Activated naive CD4-positive, alpha-beta T cell treated with anti-CD3 and anti-CD28 coated beads, Interleukin-2, amount 10 ng/mL, durations not matched to agents 7 days and 5 days (primary cell): ENCODE data around the gene IMMP2L.

ENCODE experiments used
- CTCF ChIA-PET: fragments of 350-600 bp; sonication (Branson Sonifier 250); formaldehyde crosslinking; loops from one replicate; lab custom pipeline; 2021; ENCODE audit warnings: antibody characterized with exemption; lab: Charles Lee
- DNase-seq: peaks from one replicate; pipeline ENCODE4 v3.0.0-alpha.2; 2020
- H3K27ac Mint-ChIP-seq: one replicate; pipeline ENCODE4 v1.8.0; 2021; ENCODE audit warnings: mild to moderate bottlenecking, moderate library complexity, mixed read lengths
- H3K27me3 Mint-ChIP-seq: one replicate; pipeline ENCODE4 v1.8.0; 2021; ENCODE audit warnings: mild to moderate bottlenecking, mixed read lengths
- H3K36me3 Mint-ChIP-seq: one replicate; pipeline ENCODE4 v1.8.0; 2021; ENCODE audit warnings: mixed read lengths
- H3K4me1 Mint-ChIP-seq: one replicate; pipeline ENCODE4 v1.8.0; 2021; ENCODE audit warnings: mixed read lengths
- H3K4me3 Mint-ChIP-seq: one replicate; pipeline ENCODE4 v1.8.0; 2021; ENCODE audit warnings: mild to moderate bottlenecking, moderate library complexity, mixed read lengths
- H3K9me3 Mint-ChIP-seq: one replicate; pipeline ENCODE4 v1.8.0; 2021; ENCODE audit warnings: mixed read lengths

The IMMP2L gene

DNA sequence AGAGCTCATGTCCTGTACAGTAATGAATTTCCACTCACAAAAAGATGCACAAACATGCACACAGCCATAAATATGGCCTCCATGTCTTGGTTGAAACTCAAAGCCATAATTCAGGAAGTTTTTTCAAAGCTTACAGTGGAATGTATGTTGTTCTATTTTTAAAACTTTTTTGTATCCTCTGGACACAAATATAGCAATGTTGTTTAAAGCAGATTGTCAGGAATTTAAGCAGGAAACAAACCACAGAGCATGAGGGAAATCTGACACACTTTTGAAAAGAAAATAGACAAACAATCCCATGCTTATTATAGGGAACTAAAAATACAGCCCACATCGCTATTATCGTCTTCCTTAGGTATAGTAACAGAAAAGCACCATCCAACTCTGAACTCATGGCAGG is 449.9 kb downstream of the IMMP2L start:
- CTCF ChIA-PET: interaction anchor here (2.7 kb wide), 1 partner anchor 14 kb away, joined by 8 read pairs; no protein-coding TSS in a partner anchor
- Mint-ChIP-seq H3K4me1 (peaks cover 47% of the 10 kb centered on the region), H3K4me3 (no peak overlapping the region), H3K9me3 (no peaks in the 10 kb centered on the region), H3K36me3 (peaks cover 68% of the 10 kb centered on the region), H3K27me3 (no peaks in the 10 kb centered on the region), H3K27ac (no peak overlapping the region)
- no peak for DNase-seq

DNA sequence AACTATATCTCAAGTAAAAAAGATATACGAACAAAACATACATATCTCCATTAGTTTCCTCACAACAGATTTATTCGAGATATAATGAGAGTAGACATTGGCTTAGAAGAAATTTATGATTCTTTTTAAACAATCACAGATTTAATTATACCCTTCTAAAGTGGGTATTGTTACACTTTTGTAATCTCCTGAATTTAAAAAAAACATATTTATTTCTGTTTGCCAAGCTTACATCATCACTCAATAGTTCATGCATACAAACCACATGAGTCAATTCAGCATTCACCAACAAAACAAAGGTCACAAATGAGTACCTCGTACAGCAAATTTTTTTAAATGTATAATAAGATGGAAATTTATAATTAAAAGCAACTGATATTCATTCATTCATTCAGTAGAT is 453.8 kb downstream of the IMMP2L start:
- peaks cover 71% of the 10 kb centered on the region for H3K36me3 Mint-ChIP-seq
- no peak overlapping the region for H3K4me3 Mint-ChIP-seq
- no peaks in the 10 kb centered on the region for H3K27me3 Mint-ChIP-seq
- no peaks in the 10 kb centered on the region for H3K9me3 Mint-ChIP-seq
- peaks cover 66% of the 10 kb centered on the region for H3K4me1 Mint-ChIP-seq
- CTCF ChIA-PET: interaction anchor here (2.0 kb wide), 1 partner anchor 10 kb away, joined by 7 read pairs; no protein-coding TSS in a partner anchor
- no peak overlapping the region for H3K27ac Mint-ChIP-seq
- no peak for DNase-seq

DNA sequence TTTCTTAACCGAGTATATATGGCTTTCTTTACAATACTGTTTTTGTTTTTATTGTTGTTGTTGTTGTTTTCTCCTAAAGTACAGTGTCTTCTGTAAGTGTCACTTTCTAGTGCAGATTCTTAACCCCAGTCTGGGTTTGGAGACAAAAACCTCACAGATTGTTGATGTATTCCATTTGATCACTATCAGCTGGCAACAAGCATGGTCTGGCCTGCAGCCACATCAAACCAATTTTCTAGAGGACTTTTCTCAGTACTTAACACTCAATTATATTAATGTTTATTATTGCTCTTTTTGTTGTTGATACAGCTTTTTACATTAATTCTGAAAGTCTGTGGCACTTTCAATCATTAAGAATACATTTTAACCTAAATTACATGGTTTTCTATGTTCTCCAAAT is 454.3 kb downstream of the IMMP2L start:
- no peaks in the 10 kb centered on the region for H3K27me3 Mint-ChIP-seq
- H3K4me3 Mint-ChIP-seq: no peak overlapping the region
- H3K27ac Mint-ChIP-seq: no peak overlapping the region
- no peak for DNase-seq
- CTCF ChIA-PET: interaction anchor here (2.0 kb wide), 1 partner anchor 9 kb away, joined by 7 read pairs; no protein-coding TSS in a partner anchor
- no peaks in the 10 kb centered on the region for H3K9me3 Mint-ChIP-seq
- peaks cover 72% of the 10 kb centered on the region for H3K36me3 Mint-ChIP-seq
- peaks cover 67% of the 10 kb centered on the region for H3K4me1 Mint-ChIP-seq

DNA sequence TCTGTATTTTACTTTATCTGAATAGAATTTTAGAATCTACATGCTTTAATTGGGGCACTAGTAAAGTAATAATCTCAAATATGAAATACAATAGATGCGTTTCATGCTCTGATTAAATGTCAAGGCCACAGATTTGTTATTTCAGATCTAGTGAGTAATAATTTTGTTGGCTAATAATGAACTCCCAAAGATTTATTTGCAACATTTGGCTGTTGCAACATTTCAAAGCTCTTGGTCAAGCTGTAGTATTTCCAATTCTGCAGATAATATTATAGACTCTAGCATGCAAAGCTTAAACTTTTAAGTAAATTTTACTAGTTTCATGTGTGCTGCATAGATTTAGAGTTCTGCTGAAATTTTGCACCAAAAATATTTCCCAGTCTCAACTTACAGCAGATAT is 454.7 kb downstream of the IMMP2L start:
- Mint-ChIP-seq H3K9me3 (no peaks in the 10 kb centered on the region), H3K27me3 (no peaks in the 10 kb centered on the region), H3K36me3 (peaks cover 72% of the 10 kb centered on the region), H3K4me3 (no peak overlapping the region), H3K27ac (no peak overlapping the region), H3K4me1 (peaks cover 67% of the 10 kb centered on the region)
- CTCF ChIA-PET: interaction anchor here (2.0 kb wide), 1 partner anchor 9 kb away, joined by 7 read pairs; no protein-coding TSS in a partner anchor
- DNase-seq: no peak

- no peak overlapping the region for H3K4me3 Mint-ChIP-seq
- peaks cover 73% of the 10 kb centered on the region for H3K36me3 Mint-ChIP-seq
- H3K27me3 Mint-ChIP-seq: no peaks in the 10 kb centered on the region
- peaks cover 76% of the 10 kb centered on the region for H3K4me1 Mint-ChIP-seq
- CTCF ChIA-PET: no interaction called here
- no peak for DNase-seq
- no peak overlapping the region for H3K27ac Mint-ChIP-seq
- no peaks in the 10 kb centered on the region for H3K9me3 Mint-ChIP-seq
Measured at GRCh38 chr7:111105269-111105668, 457.0 kb downstream of the IMMP2L start.

- H3K4me1 Mint-ChIP-seq: peaks cover 80% of the 10 kb centered on the region
- DNase-seq: no peak
- H3K27ac Mint-ChIP-seq: no peak overlapping the region
- CTCF ChIA-PET: no interaction called here
- H3K4me3 Mint-ChIP-seq: no peak overlapping the region
- H3K27me3 Mint-ChIP-seq: no peaks in the 10 kb centered on the region
- no peaks in the 10 kb centered on the region for H3K9me3 Mint-ChIP-seq
- peaks cover 75% of the 10 kb centered on the region for H3K36me3 Mint-ChIP-seq
Measured at GRCh38 chr7:111104710-111105109, 457.6 kb downstream of the IMMP2L start.

- CTCF ChIA-PET: no interaction called here
- Mint-ChIP-seq H3K9me3 (no peaks in the 10 kb centered on the region), H3K4me3 (no peak overlapping the region), H3K36me3 (peaks cover 69% of the 10 kb centered on the region), H3K27me3 (no peaks in the 10 kb centered on the region), H3K4me1 (peaks cover 82% of the 10 kb centered on the region), H3K27ac (no peak overlapping the region)
- DNase-seq: no peak
Measured at GRCh38 chr7:111103678-111104274, 458.5 kb downstream of the IMMP2L start.

GRCh38 chr7:111103136-111103535 is 459.2 kb downstream of the IMMP2L start:
- H3K4me3 Mint-ChIP-seq: no peak overlapping the region
- no peaks in the 10 kb centered on the region for H3K9me3 Mint-ChIP-seq
- CTCF ChIA-PET: no interaction called here
- peaks cover 75% of the 10 kb centered on the region for H3K36me3 Mint-ChIP-seq
- no peak for DNase-seq
- no peak overlapping the region for H3K27ac Mint-ChIP-seq
- peaks cover 87% of the 10 kb centered on the region for H3K4me1 Mint-ChIP-seq
- no peaks in the 10 kb centered on the region for H3K27me3 Mint-ChIP-seq

GRCh38 chr7:111101856-111102646 is 460.2 kb downstream of the IMMP2L start:
- CTCF ChIA-PET: interaction anchor here (0.7 kb wide), 1 partner anchor 510 kb away, joined by 3 read pairs; no protein-coding TSS in a partner anchor
- peaks cover 88% of the 10 kb centered on the region for H3K4me1 Mint-ChIP-seq
- H3K27me3 Mint-ChIP-seq: no peaks in the 10 kb centered on the region
- H3K36me3 Mint-ChIP-seq: peaks cover 76% of the 10 kb centered on the region
- no peak for DNase-seq
- H3K9me3 Mint-ChIP-seq: no peaks in the 10 kb centered on the region
- no peak overlapping the region for H3K4me3 Mint-ChIP-seq
- H3K27ac Mint-ChIP-seq: peak overlapping the region; percentile 49

DNA sequence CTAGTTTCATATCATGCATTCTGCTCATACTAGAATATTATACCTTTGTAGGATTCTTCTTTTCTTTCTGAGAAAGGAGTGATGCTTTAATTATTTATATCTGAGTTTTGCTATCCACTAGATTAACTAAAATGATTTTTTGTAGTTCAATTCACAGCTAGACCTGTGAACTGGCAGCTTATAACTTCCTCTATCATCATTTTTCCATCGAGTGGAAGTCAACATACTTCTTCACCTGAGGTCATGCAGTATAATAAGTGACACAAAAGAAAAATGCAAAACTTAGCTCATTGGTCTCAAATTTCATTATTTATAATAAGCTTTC is 463.4 kb downstream of the IMMP2L start:
- Mint-ChIP-seq H3K27me3 (no peaks in the 10 kb centered on the region), H3K36me3 (peaks cover 80% of the 10 kb centered on the region), H3K4me1 (peaks cover 78% of the 10 kb centered on the region), H3K9me3 (no peaks in the 10 kb centered on the region), H3K27ac (peak overlapping the region; percentile 82), H3K4me3 (peak overlapping the region; percentile 99)
- CTCF ChIA-PET: interaction anchor here (0.6 to 3.9 kb wide), 28 partner anchors 8 to 1255 kb away, joined by 3 to 27 read pairs (median 3); partner anchors contain the start of gene LRRN3
- no peak for DNase-seq

DNA sequence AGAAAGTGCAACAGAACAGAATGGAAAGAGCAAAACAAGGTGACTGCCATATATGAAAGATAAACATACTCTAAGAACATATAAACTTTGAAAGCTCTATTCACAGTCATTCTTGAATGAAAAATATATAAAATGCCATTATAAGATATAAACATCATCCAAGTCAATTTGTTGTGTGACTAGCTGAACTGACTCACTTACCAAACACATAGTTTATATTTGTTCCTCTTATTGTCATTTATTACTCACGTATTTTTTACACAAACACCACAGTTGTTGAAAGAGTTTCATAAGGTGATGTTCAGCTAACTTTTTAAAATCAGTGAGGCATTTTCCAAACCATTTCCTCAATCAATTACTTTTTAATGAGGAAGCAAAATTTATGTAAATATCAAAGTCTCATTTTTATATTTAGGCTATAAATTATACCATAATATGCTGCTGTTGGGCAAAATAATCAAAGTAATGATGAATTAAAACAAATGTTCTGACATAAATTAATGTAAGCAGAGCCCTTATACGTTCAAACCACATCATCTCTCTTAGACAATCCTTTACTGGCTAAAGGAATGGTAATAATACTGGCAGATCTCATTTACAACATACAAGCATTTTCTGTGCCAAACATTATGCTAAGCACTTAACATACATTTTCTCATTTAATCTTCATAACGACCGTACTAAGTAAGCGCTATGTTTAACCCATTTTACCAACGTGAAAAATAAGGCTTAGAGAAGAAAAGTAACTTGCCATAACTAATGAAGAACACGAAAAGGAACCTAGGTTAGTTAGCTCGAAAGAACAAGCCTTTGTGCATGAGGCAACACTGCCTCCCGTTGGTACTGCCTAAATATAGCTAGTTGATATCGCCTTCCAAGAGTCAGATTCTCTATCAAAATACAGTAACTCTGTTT is 464.0 kb downstream of the IMMP2L start:
- peak; percentile 79 for DNase-seq
- no peaks in the 10 kb centered on the region for H3K9me3 Mint-ChIP-seq
- H3K27me3 Mint-ChIP-seq: no peaks in the 10 kb centered on the region
- H3K4me1 Mint-ChIP-seq: peaks cover 72% of the 10 kb centered on the region
- H3K36me3 Mint-ChIP-seq: peaks cover 80% of the 10 kb centered on the region
- CTCF ChIA-PET: interaction anchor here (0.6 to 3.9 kb wide), 30 partner anchors 8 to 1254 kb away, joined by 3 to 27 read pairs (median 3); partner anchors contain the start of gene LRRN3
- H3K4me3 Mint-ChIP-seq: peak overlapping the region; percentile 99
- H3K27ac Mint-ChIP-seq: peak overlapping the region; percentile 82

GRCh38 chr7:111096997-111097396 is 465.3 kb downstream of the IMMP2L start:
- peak overlapping the region; percentile 24 for H3K27ac Mint-ChIP-seq
- no peak for DNase-seq
- no peaks in the 10 kb centered on the region for H3K27me3 Mint-ChIP-seq
- peaks cover 62% of the 10 kb centered on the region for H3K4me1 Mint-ChIP-seq
- H3K4me3 Mint-ChIP-seq: peak overlapping the region; percentile 99
- H3K36me3 Mint-ChIP-seq: peaks cover 83% of the 10 kb centered on the region
- CTCF ChIA-PET: interaction anchor here (1.2 to 3.9 kb wide), 3 partner anchors 41 to 508 kb away, joined by 4 to 27 read pairs (median 9); no protein-coding TSS in a partner anchor
- H3K9me3 Mint-ChIP-seq: no peaks in the 10 kb centered on the region

- Mint-ChIP-seq H3K27me3 (peaks cover 3% of the 10 kb centered on the region), H3K4me1 (peaks cover 49% of the 10 kb centered on the region), H3K4me3 (peak overlapping the region; percentile 99), H3K9me3 (no peaks in the 10 kb centered on the region), H3K36me3 (peaks cover 76% of the 10 kb centered on the region), H3K27ac (peak overlapping the region; percentile 95)
- DNase-seq: no peak
- CTCF ChIA-PET: interaction anchor here (1.0 to 2.0 kb wide), 4 partner anchors 11 to 502 kb away, joined by 3 to 7 read pairs (median 4); no protein-coding TSS in a partner anchor
Measured at GRCh38 chr7:111094419-111094818, 467.9 kb downstream of the IMMP2L start.
